ENCODE measurements around the gene PPP1R3F.

PPP1R3F gene

DNA sequence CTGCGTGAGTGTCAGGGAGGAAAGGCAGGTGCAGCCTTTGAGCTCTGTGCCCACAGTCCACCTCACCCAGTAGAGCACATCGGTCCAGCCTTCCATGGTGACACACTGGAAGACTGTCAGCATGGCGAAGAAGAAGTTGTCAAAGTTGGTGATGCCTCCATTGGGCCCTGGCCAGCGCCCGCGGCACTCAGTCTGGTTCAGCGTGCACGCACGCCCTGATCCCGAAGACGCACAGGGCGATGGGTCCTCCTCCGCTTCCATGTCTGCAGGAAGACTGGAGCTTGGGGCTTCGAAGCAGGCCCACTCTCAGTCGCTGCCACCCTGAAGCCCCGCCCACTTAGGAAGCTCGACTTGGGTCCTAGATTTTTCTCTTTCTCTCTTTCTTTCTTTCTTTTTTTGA is 41.4 kb upstream of the PPP1R3F start:
- H3K4me3 ChIP-seq (ENCODE audit: low read depth, low read length): no peak overlapping the region
- DNase-seq (ENCODE audit: low read depth): no peak
- in situ Hi-C loops (cut with HindIII; ENCODE audit: low sequenced_read_pairs): no loop called here
- TF ChIP-seq, protein P1, sequence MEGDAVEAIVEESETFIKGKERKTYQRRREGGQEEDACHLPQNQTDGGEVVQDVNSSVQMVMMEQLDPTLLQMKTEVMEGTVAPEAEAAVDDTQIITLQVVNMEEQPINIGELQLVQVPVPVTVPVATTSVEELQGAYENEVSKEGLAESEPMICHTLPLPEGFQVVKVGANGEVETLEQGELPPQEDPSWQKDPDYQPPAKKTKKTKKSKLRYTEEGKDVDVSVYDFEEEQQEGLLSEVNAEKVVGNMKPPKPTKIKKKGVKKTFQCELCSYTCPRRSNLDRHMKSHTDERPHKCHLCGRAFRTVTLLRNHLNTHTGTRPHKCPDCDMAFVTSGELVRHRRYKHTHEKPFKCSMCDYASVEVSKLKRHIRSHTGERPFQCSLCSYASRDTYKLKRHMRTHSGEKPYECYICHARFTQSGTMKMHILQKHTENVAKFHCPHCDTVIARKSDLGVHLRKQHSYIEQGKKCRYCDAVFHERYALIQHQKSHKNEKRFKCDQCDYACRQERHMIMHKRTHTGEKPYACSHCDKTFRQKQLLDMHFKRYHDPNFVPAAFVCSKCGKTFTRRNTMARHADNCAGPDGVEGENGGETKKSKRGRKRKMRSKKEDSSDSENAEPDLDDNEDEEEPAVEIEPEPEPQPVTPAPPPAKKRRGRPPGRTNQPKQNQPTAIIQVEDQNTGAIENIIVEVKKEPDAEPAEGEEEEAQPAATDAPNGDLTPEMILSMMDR (IDR thresholded peaks at IDR 0.05; ENCODE audit: low read depth, low read length, missing control alignments): no peak

DNA sequence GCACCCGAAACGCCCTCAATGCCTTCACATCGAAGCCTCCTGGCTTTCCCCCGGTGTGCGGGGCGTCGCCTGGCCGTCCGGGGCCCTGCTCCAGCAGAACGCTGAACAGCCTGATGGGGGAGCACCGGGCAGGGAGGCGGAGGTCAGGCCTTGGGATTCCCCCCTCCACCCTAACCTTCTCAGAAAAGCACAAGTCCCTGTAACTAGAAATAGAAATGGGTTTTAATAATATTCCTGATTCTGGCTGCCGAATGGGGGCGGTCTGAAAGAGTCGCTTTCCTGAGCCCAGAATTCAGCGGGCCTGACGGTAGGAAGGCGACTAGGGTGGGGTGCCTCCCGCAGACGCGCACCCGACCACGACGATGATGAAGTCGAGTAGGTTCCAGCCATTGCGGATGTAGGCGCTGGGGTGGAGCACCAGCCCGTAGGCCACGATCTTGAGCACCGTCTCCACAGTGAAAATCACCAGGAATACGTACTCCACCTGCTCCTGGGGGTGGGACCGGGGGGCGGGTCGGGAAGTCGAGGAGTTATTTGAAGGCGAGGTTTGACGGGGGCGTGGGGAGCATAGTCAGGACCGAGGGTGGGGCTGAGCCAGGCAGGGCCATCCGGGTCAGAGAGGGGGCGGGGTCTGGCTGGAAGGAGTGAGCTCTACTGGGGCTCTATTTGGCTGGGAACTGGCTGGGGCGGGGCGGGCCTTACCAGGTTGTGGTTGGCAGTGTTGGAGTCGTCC is 38.9 kb upstream of the PPP1R3F start:
- DNase-seq (ENCODE audit: low read depth): no peak
- no peak overlapping the region for H3K4me3 ChIP-seq (ENCODE audit: low read depth, low read length)
- in situ Hi-C loops (cut with HindIII; ENCODE audit: low sequenced_read_pairs): no loop called here
- TF ChIP-seq, protein P1 (IDR thresholded peaks at IDR 0.05; ENCODE audit: low read depth, low read length, missing control alignments): no peak

DNA sequence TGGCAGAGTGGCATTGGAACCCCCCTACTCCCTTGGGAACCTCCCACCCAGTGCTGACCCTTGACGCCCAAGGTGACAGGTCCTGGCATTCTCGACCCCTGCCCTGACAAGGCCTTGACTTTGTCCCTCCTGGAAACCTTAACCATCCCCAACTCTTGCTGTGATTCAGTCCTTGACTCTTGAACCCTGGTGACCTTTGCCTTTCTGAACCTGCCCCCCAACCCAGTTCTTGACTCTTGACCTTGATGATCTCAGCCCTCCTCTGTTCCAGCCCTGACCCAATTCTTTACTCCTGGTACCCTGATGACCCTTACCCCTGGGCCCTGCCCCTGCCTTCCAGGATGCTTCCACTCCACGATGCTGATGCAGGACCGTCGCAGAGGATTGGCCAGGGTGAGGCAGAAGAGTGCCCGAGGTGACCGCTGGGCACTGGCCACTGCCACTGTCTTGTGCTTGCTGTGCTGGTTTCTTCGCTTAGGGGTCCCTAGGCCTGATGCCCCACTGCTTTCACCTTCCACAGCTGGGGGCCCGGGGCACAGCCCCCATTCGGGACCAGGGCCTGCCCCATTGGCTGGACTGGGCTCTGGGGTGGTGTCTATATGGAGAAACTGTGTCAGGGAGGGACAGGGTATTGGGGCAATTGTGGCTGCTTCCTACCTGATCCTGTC is 38.1 kb upstream of the PPP1R3F start:
- in situ Hi-C loops (cut with HindIII; ENCODE audit: low sequenced_read_pairs): no loop called here
- H3K4me3 ChIP-seq (ENCODE audit: low read depth, low read length): no peak overlapping the region
- DNase-seq (ENCODE audit: low read depth): no peak
- TF ChIP-seq, protein P1 (IDR thresholded peaks at IDR 0.05; ENCODE audit: low read depth, low read length, missing control alignments): no peak

DNA sequence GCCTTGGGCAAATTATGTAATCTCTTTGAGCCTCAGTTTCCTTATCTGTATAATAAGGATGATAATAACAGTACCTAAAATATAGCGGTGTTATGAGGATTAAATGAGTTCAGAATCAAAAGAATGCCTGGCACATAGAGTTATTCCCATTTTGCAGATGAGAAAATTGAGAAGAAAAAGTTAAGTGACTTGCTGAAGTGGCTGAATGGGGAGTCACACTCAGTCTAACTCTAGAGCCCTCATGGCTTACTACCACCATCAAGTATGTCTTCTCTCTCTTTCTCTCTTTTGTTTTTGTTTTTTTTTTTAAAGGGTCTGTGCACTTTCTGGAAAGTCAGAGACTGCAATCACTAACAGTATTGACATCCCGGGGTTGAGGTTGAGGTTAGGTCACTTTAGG is 37.1 kb upstream of the PPP1R3F start:
- TF ChIP-seq, protein P1 (IDR thresholded peaks at IDR 0.05; ENCODE audit: low read depth, low read length, missing control alignments): no peak
- no peak for DNase-seq (ENCODE audit: low read depth)
- in situ Hi-C loops (cut with HindIII; ENCODE audit: low sequenced_read_pairs): no loop called here
- H3K4me3 ChIP-seq (ENCODE audit: low read depth, low read length): no peak overlapping the region

DNA sequence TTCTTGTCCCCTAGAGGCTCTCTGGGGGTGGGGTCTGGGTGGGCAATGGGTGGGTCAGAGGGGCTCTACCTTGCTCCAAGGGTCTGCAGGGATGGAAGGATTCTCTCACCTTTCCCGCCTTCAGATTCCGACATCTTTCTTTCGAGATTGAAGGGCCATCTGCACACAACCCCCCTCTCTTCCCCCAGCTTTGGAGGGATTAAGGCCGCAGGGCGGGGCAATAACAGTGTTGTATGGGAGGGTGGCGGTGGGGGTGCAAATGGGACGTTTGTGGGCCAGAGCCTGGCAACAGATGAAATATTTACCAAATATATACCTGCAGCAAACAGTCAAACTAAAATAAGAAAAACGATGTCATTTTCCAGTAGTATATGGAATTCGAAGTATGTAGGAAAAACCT is 36.4 kb upstream of the PPP1R3F start, which contains the start of gene CACNA1F:
Gene CACNA1F (minus strand): TSS at position 165 of the 400 bp plus-strand sequence. CDS start 31 bp downstream, at position 134.
- in situ Hi-C loops (cut with HindIII; ENCODE audit: low sequenced_read_pairs): no loop called here
- DNase-seq (ENCODE audit: low read depth): no peak
- TF ChIP-seq, protein P1 (IDR thresholded peaks at IDR 0.05; ENCODE audit: low read depth, low read length, missing control alignments): no peak
- no peak within 1 kb of the TSS for H3K4me3 ChIP-seq (ENCODE audit: low read depth, low read length)

DNA sequence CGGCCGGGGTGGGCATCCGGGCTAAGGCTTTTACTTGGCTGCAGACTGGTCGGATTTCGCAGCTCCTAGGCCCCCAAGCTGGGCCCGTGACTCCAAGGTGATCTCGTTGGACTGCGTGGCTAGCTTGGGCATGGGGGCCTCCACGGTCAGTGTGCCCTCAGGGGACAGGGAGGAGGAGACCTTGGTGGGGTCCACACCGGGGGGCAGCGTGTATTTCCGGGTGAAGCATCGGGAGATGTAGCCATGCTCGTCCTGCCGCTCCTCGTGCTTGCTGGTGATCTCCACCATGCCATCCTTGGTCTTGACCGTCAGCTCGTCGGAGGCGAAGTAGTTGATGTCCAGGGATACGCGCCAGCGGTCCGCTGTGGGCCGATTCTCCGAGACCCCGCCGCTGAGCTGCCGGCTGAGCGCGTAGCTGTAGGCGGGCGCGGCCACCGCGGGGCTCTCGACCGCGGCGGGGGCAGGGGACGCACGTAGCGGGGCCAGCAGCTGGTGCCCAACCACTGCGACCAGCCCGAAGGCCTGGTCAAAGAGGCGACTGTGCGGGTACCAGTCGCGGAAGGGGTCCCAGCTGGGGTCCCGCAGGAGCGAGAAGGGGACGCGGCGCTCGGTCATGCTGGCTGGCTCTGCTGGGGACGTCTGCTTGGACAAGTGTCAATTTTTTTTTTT is 35.6 kb upstream of the PPP1R3F start:
- DNase-seq (ENCODE audit: low read depth): no peak
- in situ Hi-C loops (cut with HindIII; ENCODE audit: low sequenced_read_pairs): no loop called here
- TF ChIP-seq, protein P1 (IDR thresholded peaks at IDR 0.05; ENCODE audit: low read depth, low read length, missing control alignments): no peak
- H3K4me3 ChIP-seq (ENCODE audit: low read depth, low read length): no peak overlapping the region

Data from astrocyte of the cerebellum (primary cell).